GM19238 (cell line): ENCODE data around the gene DMAC2L.
"Not testable (repeated sequence)": the region's sequence is repeated elsewhere in the genome, so short reads cannot be mapped to it uniquely, and the experiment has no call there.

Source experiments
- DNase-seq: peaks from one replicate; pipeline ENCODE4 v3.0.0; 2011; ENCODE audit warnings: low spot score; ENCODE audit not compliant: insufficient read length

The DMAC2L gene, protein sequence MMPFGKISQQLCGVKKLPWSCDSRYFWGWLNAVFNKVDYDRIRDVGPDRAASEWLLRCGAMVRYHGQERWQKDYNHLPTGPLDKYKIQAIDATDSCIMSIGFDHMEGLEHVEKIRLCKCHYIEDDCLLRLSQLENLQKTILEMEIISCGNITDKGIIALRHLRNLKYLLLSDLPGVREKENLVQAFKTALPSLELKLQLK

GRCh38 chr14:50311972-50312733 is at the start of gene DMAC2L, which contains the start of gene L2HGDH:
Gene DMAC2L, plus strand, starts transcription at chr14:50312324. Its CDS starts 9,164 bp downstream, at chr14:50321488.
Gene L2HGDH, minus strand, starts transcription at chr14:50312229. Its CDS starts 79 bp downstream, at chr14:50312150.
- peak; percentile 96 for DNase-seq

GRCh38 chr14:50262865-50263264 is 49.3 kb upstream of the DMAC2L start:
- no peak for DNase-seq

DNA sequence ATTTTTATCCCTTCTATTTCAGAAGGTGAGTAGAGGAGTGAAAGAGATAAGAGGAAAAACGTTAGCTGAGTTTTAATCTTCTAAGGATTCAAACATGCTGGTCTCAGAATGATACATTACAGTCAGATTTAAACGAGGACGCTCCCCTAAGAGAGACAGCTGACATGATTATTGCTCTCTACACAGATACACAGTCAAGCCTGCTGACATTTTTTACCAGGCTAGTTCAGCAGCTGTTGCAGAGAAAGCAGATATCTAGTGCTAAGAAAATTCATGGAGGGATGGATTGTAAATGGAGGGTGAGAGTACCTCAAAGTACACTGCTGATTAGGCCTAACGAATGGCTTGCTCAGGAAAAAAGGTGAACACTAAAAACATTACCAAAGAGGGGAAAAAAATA is 48.8 kb upstream of the DMAC2L start:
- no peak for DNase-seq

DNA sequence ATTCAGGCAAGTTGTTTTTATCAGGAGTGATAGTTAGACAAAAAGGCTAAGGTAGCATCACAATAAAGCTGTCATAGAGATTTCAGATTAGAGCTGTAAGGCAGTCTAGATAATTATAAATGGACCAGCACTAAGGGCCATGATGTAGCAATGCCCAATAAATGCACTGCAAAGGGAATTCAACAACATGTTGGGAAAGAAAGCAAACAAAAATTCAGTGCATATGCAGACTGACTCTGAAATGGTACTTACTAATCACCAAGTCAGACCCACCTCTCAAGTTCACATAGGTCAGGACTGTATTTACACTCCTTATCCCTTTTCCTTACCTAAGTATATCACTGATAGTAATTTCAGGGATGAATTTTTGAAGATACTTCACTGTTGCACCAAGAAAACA is 47.1 kb upstream of the DMAC2L start:
- DNase-seq, result no peak

DNA sequence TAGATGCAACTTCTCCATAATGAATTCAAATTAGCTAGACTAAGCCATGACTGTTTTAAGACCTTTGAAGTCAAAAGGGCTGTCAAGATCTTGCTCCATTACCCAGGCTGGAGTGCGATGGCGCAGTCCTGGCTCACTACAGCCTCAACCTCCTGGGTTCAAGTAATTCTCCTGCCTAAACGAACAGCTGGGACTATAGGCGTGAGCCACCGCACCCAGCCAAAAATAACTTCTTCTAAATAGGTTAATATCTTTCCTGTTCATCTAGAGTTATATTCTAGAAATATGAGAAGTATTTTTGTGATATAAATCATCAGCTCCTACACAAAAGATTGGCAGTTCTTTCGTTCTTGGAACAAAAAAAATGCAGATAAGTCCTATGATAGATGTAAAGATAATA is 41.2 kb upstream of the DMAC2L start:
- DNase-seq, result no peak

DNA sequence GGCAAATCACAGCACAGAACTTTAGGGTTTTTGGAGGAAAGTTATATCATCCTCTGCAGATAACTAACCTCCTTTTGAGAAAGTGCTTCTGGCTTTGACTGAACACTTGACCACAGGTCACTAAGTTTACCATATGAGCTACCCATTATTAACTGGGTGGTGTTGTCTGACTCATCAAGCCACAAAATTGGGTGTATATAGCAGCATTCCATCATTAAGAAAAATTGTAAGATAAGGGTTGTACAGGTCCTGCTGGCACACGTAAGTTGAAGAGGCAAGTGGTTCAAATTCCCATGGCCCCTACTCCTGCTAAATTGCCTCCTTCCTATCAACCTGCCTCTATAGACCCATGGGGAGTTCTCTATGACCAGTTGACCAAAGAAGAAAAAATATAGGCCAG is 39.6 kb upstream of the DMAC2L start:
- DNase-seq, result no peak

GRCh38 chr14:50285861-50286260 is 26.3 kb upstream of the DMAC2L start:
- no peak for DNase-seq

- DNase-seq, result no peak
Measured at GRCh38 chr14:50288146-50288545, 24.0 kb upstream of the DMAC2L start.

DNA sequence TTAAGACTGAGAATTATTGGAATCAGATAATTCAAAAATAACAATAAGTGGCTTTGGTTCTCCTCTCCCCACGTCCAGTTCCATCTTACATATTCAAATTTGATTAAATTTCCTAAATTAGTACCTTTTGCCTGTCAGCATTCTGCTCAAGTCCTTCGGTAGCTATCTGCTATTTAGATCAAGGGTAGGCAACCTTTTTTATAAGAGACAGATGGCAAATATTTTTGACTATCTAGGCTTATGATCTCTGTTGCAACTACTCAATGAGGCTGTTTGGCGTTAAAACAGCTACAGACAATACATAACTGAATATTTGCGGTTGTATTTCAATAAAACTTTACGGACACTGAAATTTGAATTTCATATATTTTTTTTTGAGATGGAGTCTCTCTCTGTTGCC is 21.8 kb upstream of the DMAC2L start:
- DNase-seq, result no peak

DNA sequence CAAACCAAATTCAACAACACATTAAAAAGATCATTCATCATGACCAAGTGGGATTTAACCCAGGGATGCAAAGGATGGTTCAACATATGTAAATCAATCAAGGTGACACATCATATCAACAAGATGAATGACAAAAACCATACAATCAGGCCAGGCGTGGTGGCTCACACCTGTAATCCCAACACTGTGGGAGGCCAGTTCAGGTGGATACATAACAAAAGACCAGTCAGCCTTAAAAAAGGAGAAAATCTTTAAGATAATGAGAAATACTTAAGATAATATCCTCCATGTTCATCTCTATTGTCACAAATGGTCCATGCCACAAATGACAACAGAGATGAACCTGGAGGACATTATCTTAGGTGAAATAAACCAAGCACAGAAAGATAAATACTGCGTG is 12.5 kb upstream of the DMAC2L start:
- no peak for DNase-seq

DNA sequence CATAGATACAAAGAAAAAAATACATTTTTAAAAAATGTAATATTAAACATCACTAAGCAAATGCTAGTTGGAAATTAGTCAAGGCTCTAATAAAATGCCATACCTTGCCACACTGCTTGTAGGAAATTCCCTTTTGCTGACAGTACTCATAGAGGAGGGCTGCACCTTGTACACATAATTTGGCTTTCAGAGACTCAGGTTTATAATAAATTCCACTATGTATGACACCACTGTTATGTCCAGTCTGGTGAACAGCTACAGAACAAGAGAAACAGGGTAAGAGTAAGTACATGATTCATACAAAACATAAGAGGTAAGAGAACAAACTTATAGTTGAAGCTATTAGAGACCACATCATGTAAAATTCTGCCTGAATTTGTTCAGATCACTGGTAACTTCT is 10.2 kb upstream of the DMAC2L start:
- DNase-seq, result no peak

DNA sequence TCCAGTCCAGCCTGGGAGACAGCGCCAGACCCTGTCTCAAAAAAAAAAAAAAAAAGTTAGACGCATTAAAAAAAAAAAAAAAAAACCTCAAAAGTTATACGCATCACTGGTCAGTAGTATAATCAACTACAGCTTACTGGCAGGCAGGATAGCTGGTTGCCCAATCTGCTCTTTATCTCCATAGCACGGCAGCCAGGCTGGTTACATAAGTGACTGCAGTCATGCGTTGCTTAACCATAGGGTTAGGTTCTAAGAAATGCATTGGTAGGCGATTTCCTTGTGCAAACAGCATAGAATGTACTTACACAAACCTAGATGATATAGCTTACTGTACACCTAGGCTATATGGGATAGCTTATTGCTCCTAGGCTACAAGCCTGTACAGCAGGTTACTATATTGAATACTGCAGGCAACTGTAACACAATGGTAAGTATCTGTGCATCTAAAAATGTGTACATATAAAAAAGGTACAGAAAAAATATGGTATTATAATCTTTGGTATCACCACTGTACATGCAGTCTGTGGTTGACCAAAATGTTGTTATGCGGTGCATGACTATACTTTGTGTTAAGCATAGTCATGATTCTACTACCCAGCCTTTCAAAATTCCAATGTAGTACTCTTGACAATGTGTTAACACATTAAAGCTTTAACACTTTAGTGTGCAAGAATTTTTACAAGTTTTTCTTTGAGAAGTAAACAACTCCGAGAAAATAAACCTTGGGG is 8.2 kb upstream of the DMAC2L start:
- no peak for DNase-seq

- DNase-seq, result no peak
Measured at GRCh38 chr14:50308363-50308915, 3.7 kb upstream of the DMAC2L start.

GRCh38 chr14:50310445-50310844 is 1.7 kb upstream of the DMAC2L start:
- DNase-seq, result no peak

GRCh38 chr14:50311337-50311971 is 670 bp upstream of the DMAC2L start:
- DNase-seq, result no peak

DNA sequence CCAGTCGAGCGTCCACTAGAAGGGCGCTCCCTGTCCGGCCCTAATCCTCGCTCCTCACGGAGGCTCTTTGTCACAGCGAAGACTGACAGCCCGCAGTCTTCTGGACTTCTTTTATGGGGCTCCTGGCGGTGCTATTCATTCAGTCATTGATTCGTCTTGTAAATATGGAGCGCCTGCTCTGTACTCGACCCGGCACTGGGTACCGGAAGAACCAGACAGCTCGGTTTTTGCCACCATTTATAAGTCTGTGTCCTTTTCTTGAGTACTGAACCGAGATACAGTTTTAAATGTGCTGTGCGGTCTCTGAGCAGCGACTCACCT is 570 bp downstream of the DMAC2L start:
- DNase-seq, result no peak

GRCh38 chr14:50314098-50314497 is 2.0 kb downstream of the DMAC2L start:
- DNase-seq, result not testable (repeated sequence)

GRCh38 chr14:50318031-50318626 is 6.0 kb downstream of the DMAC2L start:
- DNase-seq, result no peak

DNA sequence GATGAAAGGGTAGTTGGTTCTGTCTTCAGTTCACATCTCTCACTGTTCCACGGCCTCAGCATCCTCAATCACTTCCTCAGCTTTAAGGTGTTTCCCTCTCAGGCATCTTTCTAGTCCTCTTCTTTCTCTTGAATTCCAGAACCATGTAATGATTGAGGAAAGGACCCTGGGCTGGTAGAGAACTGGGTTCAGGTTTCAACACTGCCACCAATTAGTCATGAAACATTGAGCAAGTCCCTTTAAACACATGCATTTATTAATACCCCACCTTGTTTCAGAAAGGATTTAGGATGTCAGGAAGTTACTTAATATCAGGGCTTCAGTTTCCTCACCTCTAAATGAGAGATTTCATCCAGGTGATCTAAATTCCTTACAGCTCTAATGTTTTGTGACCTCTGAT is 7.2 kb downstream of the DMAC2L start:
- no peak for DNase-seq

GRCh38 chr14:50319721-50320120 is 7.6 kb downstream of the DMAC2L start:
- no peak for DNase-seq

- no peak for DNase-seq
Measured at GRCh38 chr14:50320283-50320682, 8.2 kb downstream of the DMAC2L start.
